GM18511 (cell line): ENCODE results near the gene CTSD.

Source experiments
- ATAC-seq: cut with Tn5 transposase; IDR thresholded peaks from one replicate; pipeline ENCODE4 v1.9.1; 2021; ENCODE audit warnings: mild to moderate bottlenecking, moderate library complexity; ENCODE audit not compliant: unreplicated experiment

Gene CTSD

DNA sequence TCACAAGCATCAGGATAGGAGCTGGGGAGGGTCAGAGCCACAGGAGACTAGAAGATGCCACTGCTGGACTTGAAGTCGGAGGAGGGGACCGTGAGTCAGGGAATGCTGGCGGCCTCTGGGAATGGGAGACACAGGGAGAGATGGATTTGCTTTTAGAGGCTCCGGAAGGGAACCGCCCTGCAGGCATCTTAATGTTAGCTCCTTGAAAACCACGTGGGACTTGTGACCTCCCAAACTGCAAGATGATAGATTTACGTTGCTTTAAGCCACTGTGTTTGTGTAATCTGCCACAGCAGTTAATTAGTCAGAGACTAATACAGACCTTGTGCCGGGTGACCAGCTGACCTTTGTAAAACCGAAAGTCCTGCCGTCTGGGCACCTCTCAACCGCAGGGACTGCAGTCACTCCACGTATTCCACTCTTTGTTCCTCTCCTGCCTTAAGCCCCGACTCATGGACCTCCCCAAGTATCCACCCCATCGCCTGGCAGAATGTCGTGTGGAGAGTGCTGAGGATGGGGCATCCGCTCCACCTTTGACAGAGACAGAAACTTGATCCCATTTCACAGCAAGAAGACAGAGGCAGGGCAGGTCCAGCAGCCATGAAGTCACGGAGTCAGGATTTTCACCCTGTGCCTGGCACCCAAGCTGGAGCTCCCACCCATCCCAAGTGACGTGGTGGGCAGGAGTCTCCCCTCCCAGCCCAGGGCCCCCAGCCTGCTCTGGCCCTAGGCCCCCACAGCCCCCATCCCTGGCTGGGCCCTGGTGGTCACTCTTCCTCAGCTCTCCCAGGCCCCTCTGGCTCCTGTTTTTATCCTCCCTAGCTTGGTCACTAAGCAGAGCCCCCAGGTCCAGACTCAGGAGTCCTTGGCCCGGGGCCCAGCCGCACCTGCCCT is 19.4 kb upstream of the CTSD start:
- ATAC-seq: no peak

- ATAC-seq: no peak
Measured at GRCh38 chr11:1782031-1782590, 18.4 kb upstream of the CTSD start.

- no peak for ATAC-seq
Measured at GRCh38 chr11:1781593-1781975, 17.9 kb upstream of the CTSD start.

- ATAC-seq: no peak
Measured at GRCh38 chr11:1780700-1781592, 17.2 kb upstream of the CTSD start.

- no peak for ATAC-seq
Measured at GRCh38 chr11:1779806-1780699, 16.3 kb upstream of the CTSD start.

GRCh38 chr11:1779034-1779805 is 15.5 kb upstream of the CTSD start:
- ATAC-seq: no peak

GRCh38 chr11:1778141-1778911 is 14.6 kb upstream of the CTSD start:
- no peak for ATAC-seq

DNA sequence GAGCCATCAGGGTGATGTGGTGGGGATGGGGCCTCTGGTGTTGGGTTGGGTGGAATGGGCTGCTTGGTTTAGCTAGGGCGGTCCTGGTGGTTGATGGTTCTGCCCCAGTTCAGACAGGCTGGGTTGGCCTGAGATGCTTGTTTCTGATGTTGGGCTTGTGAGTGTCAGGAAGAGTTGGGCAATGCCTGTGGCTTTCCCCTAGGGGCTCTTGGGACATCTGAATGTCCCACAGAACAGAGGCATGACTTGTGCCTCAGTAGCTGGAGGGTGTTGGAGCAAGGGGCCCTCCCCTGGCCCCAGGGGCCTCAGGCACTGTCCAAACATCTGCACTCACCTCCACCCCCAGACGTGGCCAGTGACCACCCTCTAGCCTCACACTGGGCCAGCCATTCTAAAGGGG is 14.0 kb upstream of the CTSD start:
- ATAC-seq: no peak

- no peak for ATAC-seq
Measured at GRCh38 chr11:1776944-1777715, 13.4 kb upstream of the CTSD start.

DNA sequence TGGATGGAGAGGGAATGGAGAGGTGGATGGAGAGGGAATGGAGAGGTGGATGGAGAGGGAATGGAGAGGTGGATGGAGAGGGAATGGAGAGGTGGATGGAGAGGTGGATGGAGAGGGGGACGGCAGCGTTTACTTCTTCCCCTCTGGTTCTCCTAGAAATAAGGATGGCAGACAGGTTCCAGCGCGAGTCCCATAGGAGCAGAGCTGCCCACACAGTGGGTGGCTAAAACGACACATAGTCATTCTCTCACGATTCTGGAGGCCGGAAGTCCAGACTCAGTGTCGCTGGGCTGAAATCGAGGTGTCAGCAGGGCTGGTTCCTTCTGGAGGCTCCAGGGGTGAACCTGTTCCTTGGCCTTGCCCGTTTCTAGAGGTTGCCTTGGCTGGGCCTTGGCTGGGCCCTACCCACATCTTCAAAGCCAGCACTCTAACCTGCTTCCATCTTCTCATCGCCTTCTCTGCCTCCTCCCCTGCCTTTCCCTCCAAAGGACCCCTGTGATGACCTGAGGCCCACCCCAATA is 12.7 kb upstream of the CTSD start:
- no peak for ATAC-seq

GRCh38 chr11:1774886-1775285 is 11.2 kb upstream of the CTSD start:
- ATAC-seq: no peak

DNA sequence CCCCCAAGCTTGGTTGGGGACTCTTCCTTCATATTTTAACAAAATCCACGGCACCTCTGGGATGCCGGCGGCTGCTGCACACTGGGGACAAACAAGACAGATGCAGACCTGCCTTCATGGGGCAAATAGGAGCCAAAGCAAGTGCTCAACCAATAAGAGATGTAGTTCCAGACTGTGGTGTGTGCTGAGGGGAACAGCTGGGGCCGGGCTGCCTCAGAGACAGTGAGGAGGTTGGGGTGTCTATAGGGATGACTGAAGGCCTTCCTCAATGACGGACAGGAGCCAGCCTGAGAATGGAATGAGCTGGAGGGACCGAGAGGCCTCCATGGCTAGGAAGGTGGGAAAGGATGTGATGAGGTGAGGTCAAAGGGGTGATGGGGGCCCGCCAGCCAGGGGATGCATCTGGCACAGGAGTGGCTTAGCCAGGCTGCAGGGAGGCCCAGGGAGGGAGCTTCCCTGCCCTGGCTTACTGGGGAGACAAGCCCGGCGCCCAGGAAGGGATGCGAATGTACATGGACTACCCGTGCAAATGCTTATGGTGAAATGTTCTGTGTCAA is 10.3 kb upstream of the CTSD start:
- ATAC-seq: no peak

DNA sequence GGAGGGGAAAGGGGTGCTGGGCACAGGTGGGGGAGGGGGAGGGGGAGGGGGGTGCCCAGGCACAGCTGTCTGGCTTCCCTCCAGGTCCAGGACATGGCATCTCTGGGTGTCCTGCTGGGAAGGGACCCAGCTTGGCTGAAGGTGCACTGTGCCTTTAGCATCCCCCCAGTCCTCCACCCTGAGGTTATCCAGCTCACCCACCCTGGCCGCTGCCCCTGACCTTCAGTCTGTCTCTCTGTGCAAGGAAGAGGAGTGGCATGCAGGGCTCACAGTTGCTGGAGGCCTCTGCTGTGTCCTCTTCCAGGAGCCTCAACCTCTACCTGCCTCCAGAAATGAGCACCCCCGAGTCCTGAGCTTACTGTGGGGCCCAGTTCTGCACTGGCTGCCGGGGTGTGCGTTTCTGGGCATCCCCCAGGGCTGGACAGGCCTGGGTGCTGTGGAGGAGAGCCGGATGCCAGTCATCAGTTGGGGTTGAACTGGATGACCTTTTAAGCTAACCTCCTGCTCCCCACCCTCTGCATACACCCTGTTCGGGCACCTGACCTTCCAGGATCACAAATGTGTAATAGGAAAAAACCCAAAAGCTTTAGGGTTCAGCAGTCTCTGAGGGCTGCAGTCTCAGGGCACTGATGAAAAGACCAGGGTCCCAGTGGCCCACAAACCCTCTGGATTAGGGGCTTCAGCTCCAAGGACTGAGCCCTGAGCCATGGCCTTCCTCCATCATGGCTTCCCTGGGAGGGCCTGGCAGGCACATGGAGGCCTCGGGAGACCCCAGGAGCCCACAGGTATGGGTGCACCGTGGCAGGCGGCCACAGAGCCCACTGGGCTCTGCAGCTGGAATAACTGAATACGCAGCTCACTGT is 9.6 kb upstream of the CTSD start:
- no peak for ATAC-seq

GRCh38 chr11:1772270-1773130 is 8.8 kb upstream of the CTSD start:
- ATAC-seq: no peak

- no peak for ATAC-seq
Measured at GRCh38 chr11:1771700-1772099, 8.0 kb upstream of the CTSD start.

- ATAC-seq: no peak
Measured at GRCh38 chr11:1771273-1771672, 7.5 kb upstream of the CTSD start.
